Testis (tissue), 3 donors: ENCODE results near the gene FBXL13. TPM values are rescaled to one million over a fixed set of nuclear protein-coding genes. Genes with fewer than 3 reads are reported as not detected.

Experiments
- DNase-seq: peaks from one replicate; pipeline ENCODE4 v3.0.0-alpha.2; 2019
- H3K27ac ChIP-seq, 2 donors: fragments of 200-600 bp; sonication (generic); one replicate each; pipeline ENCODE4 v1.5.1; 2019
- H3K27me3 ChIP-seq: fragments of 200-600 bp; sonication (generic); one replicate; pipeline ENCODE4 v1.5.1; 2019
- H3K36me3 ChIP-seq: fragments of 200-600 bp; sonication (generic); one replicate; pipeline ENCODE4 v1.5.1; 2017; ENCODE audit warnings: low read depth; ENCODE audit errors: missing control alignments
- H3K4me1 ChIP-seq: fragments of 200-600 bp; sonication (generic); one replicate; pipeline ENCODE4 v1.5.1; 2019
- H3K4me3 ChIP-seq, 2 donors: fragments of 200-600 bp; sonication (generic); one replicate each; pipeline ENCODE4 v1.5.1; 2017 to 2019
- H3K9me3 ChIP-seq: fragments of 200-600 bp; sonication (generic); one replicate; pipeline ENCODE4 v1.5.1; 2017
- POLR2A ChIP-seq: fragments of 450-650 bp; IDR thresholded peaks from one replicate; pipeline ENCODE4 v1.6.1; 2017; ENCODE audit warnings: antibody characterized with exemption, mild to moderate bottlenecking, moderate library complexity
- WGBS, 2 donors: methylation state at CpG; one replicate each; pipeline ENCODE4 v1.1.5; 2018; 5-methylcytosine and 5-hydroxymethylcytosine counted together
- intact Hi-C: fragments of 100-400 bp; cut with DNase I; formaldehyde crosslinking; loops from one replicate; pipeline ENCODE4 v1.15.1; 2023; ENCODE audit warnings: low total_unique reads
- polyA plus RNA-seq: library from polyadenylated mRNA; stranded (reverse); fragments of 350-450 nt; fragmentation: Illumina TruSeq; extraction: RNeasy Lipid Tissue Mini Kit (QIAGEN cat#74804); gene quantifications from one replicate; pipeline ENCODE4 v1.2.3, GENCODE V29; 2014; ENCODE audit warnings: low read depth, low replicate concordance; ENCODE audit not compliant: insufficient read depth
- total RNA-seq, 2 donors: library from RNA; depleted of rRNA; stranded (reverse); fragments of >200 nt; gene quantifications; one replicate each; pipeline ENCODE4 v1.2.3, GENCODE V29; 2016
- TF ChIP-seq, protein P1 (sequence below), 3 experiments: fragments of 450-650 bp in 2 of 3; fragments of 200-600 bp in 1 of 3; sonication (generic) in 1 of 3; IDR thresholded peaks; one replicate each; pipeline ENCODE4 v1.5.1; 2016 to 2019; ENCODE audit warnings: antibody characterized with exemption in 3 of 3, mild to moderate bottlenecking in 2 of 3, moderate library complexity in 1 of 3

FBXL13 gene
- total and polyA plus RNA-seq, 3 donors from 2014 or later: 21.1 to 38.8 (median 28.6) TPM

DNA sequence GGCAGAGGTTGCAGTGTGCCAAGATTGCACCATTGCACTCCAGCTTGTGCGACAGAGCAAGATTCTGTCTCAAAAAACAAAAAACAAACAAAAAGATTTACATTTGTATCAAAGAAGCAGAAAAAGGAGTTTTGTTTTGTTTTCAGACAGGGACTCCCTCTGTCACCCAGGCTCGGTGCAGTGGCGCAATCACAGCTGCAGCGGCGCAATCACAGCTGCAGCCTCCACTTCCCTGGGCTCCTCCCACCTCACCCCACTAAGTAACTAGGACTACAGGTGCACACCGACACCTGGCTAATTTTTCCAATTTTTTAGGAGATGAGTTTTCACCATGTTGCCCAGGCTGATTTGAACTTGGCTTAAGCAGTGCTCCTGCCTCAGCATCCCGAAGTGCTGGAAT, 2.2 kb upstream of the FBXL13 start:
- no peak overlapping the region for H3K4me3 ChIP-seq
- WGBS, 2 donors: 62 to 71% methylated on average over 7 of the region's 7 CpGs
- intact Hi-C loops: no loop called here
- H3K9me3 ChIP-seq: no peaks in the 10 kb centered on the region
- peaks cover 20% of the 10 kb centered on the region for H3K4me1 ChIP-seq
- H3K27me3 ChIP-seq: no peaks in the 10 kb centered on the region
- peak; percentile 44 for DNase-seq
- no peak overlapping the region for H3K27ac ChIP-seq
- H3K36me3 ChIP-seq: no peaks in the 10 kb centered on the region
- TF ChIP-seq, protein P1, sequence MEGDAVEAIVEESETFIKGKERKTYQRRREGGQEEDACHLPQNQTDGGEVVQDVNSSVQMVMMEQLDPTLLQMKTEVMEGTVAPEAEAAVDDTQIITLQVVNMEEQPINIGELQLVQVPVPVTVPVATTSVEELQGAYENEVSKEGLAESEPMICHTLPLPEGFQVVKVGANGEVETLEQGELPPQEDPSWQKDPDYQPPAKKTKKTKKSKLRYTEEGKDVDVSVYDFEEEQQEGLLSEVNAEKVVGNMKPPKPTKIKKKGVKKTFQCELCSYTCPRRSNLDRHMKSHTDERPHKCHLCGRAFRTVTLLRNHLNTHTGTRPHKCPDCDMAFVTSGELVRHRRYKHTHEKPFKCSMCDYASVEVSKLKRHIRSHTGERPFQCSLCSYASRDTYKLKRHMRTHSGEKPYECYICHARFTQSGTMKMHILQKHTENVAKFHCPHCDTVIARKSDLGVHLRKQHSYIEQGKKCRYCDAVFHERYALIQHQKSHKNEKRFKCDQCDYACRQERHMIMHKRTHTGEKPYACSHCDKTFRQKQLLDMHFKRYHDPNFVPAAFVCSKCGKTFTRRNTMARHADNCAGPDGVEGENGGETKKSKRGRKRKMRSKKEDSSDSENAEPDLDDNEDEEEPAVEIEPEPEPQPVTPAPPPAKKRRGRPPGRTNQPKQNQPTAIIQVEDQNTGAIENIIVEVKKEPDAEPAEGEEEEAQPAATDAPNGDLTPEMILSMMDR (IDR thresholded peaks at IDR 0.05): no peak
- no peak for TF ChIP-seq POLR2A

DNA sequence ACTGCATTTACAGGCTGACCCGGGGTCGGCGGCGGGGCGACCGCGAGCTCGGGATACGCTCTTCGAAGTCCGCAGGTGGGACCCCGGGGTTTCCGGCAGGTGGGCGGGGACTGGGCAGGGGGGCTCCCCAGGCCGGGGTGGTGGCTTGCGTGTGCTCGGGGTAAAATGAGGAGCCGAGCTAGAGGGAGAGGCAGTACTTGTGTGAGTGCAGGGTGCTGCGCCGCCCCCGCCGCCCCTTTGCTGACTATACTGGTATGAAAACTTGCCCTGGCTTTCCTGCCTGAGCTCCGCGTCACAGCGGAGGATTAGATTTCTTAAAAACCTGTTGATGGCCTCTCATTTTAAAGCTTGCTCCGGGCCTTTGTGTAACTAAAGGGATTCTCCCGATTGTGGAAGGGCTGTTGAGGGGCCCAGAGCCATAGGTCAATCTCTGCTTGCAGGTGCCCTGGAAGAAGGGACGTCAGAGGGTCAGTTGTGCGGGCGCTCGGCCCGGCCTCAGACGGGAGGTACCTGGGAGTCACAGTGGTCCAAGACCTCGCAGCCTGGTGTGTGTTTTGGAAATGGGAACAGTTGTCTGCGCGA, 832 bp upstream of the FBXL13 start:
- Histone ChIP-seq H3K9me3 (no peaks in the 10 kb centered on the region), H3K4me3 (peak overlapping the region; percentile 73 to 87), H3K36me3 (no peaks in the 10 kb centered on the region), H3K27ac (peak overlapping the region; percentile 89 to 96), H3K4me1 (peaks cover 20% of the 10 kb centered on the region), H3K27me3 (no peaks in the 10 kb centered on the region)
- 0 to 5% methylated on average over 13 to 36 of the region's 36 CpGs for WGBS, 2 donors
- no peak for TF ChIP-seq POLR2A
- TF ChIP-seq, protein P1 (IDR thresholded peaks at IDR 0.05): no peak
- DNase-seq: peak; percentile 68
- intact Hi-C loops: no loop called here

DNA sequence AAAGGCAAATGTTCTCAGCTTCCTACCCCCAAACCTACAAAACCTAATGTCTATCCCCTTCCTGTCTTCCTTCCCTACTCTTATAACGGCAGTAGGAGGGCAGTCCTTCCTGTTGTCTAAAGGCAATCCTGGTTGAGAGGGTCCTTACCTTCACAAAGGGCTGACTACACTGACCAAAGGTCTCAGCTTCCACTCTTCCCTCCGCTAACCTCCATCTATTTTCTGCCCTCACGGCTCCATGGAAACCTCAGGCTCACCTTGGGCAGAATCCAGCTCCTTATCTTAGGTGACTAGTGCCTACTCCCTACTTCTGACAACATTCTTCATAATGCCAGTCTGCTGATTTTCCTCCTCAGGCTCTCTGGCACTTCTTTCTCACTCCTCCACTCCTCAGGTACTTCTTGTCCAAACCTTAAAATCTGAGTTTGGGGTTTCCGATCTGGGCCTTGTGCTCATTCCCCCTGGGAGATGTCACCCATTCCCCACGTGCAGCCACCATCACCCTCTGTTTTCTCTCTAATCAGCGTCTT, 542 bp downstream of the FBXL13 start:
- peaks cover 19% of the 10 kb centered on the region for H3K4me1 ChIP-seq
- no peaks in the 10 kb centered on the region for H3K36me3 ChIP-seq
- no peak for DNase-seq
- H3K27me3 ChIP-seq: no peaks in the 10 kb centered on the region
- no peaks in the 10 kb centered on the region for H3K9me3 ChIP-seq
- peak overlapping the region; percentile 73 to 87 for H3K4me3 ChIP-seq
- WGBS, 2 donors: 6 to 7% methylated on average over 6 of the region's 6 CpGs
- intact Hi-C loops: no loop called here
- peak overlapping the region; percentile 89 to 96 for H3K27ac ChIP-seq
- TF ChIP-seq POLR2A: no peak
- TF ChIP-seq, protein P1 (IDR thresholded peaks at IDR 0.05): no peak

DNA sequence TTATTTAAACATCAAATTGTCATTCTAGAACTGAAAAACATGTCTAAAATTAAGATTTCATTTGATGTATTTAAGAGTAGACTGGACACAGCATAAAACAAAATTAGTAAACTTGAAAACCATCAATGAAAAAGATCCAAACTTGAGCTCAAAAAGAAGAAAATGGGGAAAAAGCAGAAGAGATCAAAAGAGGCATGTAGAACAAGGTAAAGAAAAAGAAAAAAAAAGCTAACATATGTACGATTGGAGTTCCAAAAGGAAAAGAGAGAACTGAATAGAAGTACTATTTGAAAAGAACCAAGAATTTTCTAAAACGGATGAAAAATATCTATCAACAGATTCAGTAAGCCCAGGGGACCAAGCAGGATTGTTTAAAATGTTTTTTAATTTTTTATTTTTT, 3.6 kb downstream of the FBXL13 start:
- H3K4me1 ChIP-seq: peaks cover 7% of the 10 kb centered on the region
- intact Hi-C loops: no loop called here
- no peak overlapping the region for H3K27ac ChIP-seq
- H3K4me3 ChIP-seq: no peak overlapping the region
- H3K36me3 ChIP-seq: no peaks in the 10 kb centered on the region
- TF ChIP-seq, protein P1 (IDR thresholded peaks at IDR 0.05): no peak
- no peak for TF ChIP-seq POLR2A
- DNase-seq: no peak
- H3K27me3 ChIP-seq: no peaks in the 10 kb centered on the region
- H3K9me3 ChIP-seq: no peaks in the 10 kb centered on the region
- 89 to 94% methylated on average over 2 of the region's 2 CpGs for WGBS, 2 donors
